Measurements from ENCODE around the gene IGFALS. TPM values are rescaled to one million over a fixed set of nuclear protein-coding genes. Genes with fewer than 3 reads are reported as not detected.

The IGFALS gene
- total RNA-seq, 2 donors from 2014 or later, result not detected

- no peak for TF ChIP-seq CTCF (IDR thresholded peaks at IDR 0.05)
- H3K4me3 ChIP-seq, result no peak overlapping the region
- no peaks in the 10 kb centered on the region for H3K27me3 ChIP-seq
- no peak for DNase-seq (ENCODE audit: low spot score)
- no peaks in the 10 kb centered on the region for H3K9me3 ChIP-seq
- H3K4me1 ChIP-seq, result peaks cover 0 to 27% of the 10 kb centered on the region in 2 donors
- H3K27ac ChIP-seq, result no peak overlapping the region
- H3K36me3 ChIP-seq, result no peaks in the 10 kb centered on the region
Measured at GRCh38 chr16:1830213-1830612, 36.7 kb upstream of the IGFALS start.

GRCh38 chr16:1828645-1829410, 35.3 kb upstream of the IGFALS start:
- Histone ChIP-seq H3K27ac (no peak overlapping the region), H3K36me3 (no peaks in the 10 kb centered on the region), H3K4me1 (peaks cover 0 to 41% of the 10 kb centered on the region in 2 donors), H3K9me3 (no peaks in the 10 kb centered on the region), H3K27me3 (no peaks in the 10 kb centered on the region), H3K4me3 (peak overlapping the region in 1 of 2 donors; percentile 12)
- TF ChIP-seq CTCF (IDR thresholded peaks at IDR 0.05), result no peak
- no peak for DNase-seq (ENCODE audit: low spot score)

GRCh38 chr16:1826691-1827573, 33.4 kb upstream of the IGFALS start, which contains the start of the genes FAHD1 and HAGH:
Gene FAHD1 (plus strand): TSS chr16:1827206. CDS start chr16:1827239, 33 bp downstream.
Gene HAGH (minus strand): TSS chr16:1826825. CDS start chr16:1826787, 38 bp downstream.
- peak; percentile 96 for DNase-seq (ENCODE audit: low spot score)
- Histone ChIP-seq H3K4me1 (peaks cover 0 to 42% of the 10 kb centered on the region in 2 donors), H3K9me3 (no peaks in the 10 kb centered on the region), H3K36me3 (peaks cover 8% of the 10 kb centered on the region), H3K27ac (peak within 1 kb of the TSS; percentile 89 to 92), H3K27me3 (no peaks in the 10 kb centered on the region), H3K4me3 (peak within 1 kb of the TSS; percentile 77 to 94)
- no peak for TF ChIP-seq CTCF (IDR thresholded peaks at IDR 0.05)

- Histone ChIP-seq H3K4me3 (peak overlapping the region; percentile 77 to 94), H3K4me1 (peaks cover 0 to 42% of the 10 kb centered on the region in 2 donors), H3K27me3 (no peaks in the 10 kb centered on the region), H3K36me3 (peaks cover 17% of the 10 kb centered on the region), H3K9me3 (no peaks in the 10 kb centered on the region), H3K27ac (peak overlapping the region; percentile 32 to 92)
- no peak for TF ChIP-seq CTCF (IDR thresholded peaks at IDR 0.05)
- DNase-seq (ENCODE audit: low spot score), result no peak
Measured at GRCh38 chr16:1825864-1826690, 32.6 kb upstream of the IGFALS start.

GRCh38 chr16:1825381-1825863, 31.9 kb upstream of the IGFALS start:
- no peaks in the 10 kb centered on the region for H3K9me3 ChIP-seq
- no peak for DNase-seq (ENCODE audit: low spot score)
- no peaks in the 10 kb centered on the region for H3K27me3 ChIP-seq
- H3K4me1 ChIP-seq, result peaks cover 0 to 42% of the 10 kb centered on the region in 2 donors
- H3K27ac ChIP-seq, result peak overlapping the region in 1 of 2 donors; percentile 56
- TF ChIP-seq CTCF (IDR thresholded peaks at IDR 0.05), result no peak
- peaks cover 22% of the 10 kb centered on the region for H3K36me3 ChIP-seq
- H3K4me3 ChIP-seq, result peak overlapping the region; percentile 77 to 94

All from right atrium auricular region (tissue), 2 donors.